ENCODE results near the gene KCTD7. TPM values are rescaled to one million over a fixed set of nuclear protein-coding genes. Genes with fewer than 3 reads are reported as not detected.
"Not testable (repeated sequence)": the region's sequence is repeated elsewhere in the genome, so short reads cannot be mapped to it uniquely, and the experiment has no call there.

The KCTD7 gene
- total RNA-seq, 1 donor from 2014 or later, result 3.1 TPM

GRCh38 chr7:66643395-66643794, 14.7 kb downstream of the KCTD7 start:
- DNase-seq (ENCODE audit: low spot score) (no peak), ATAC-seq (no peak)

GRCh38 chr7:66651026-66651425, 22.3 kb downstream of the KCTD7 start:
- not testable (repeated sequence) for ATAC-seq; DNase-seq (ENCODE audit: low spot score)

GRCh38 chr7:66653719-66654274, 25.1 kb downstream of the KCTD7 start:
- not testable (repeated sequence) for ATAC-seq; DNase-seq (ENCODE audit: low spot score)

GRCh38 chr7:66654275-66655112, 25.8 kb downstream of the KCTD7 start:
- DNase-seq (ENCODE audit: low spot score) (peak; percentile 99), ATAC-seq (peak; percentile 95)

- peak; percentile 59 for DNase-seq (ENCODE audit: low spot score)
- peak; percentile 66 for ATAC-seq
These were observed 26.6 kb downstream of the KCTD7 start for GRCh38 chr7:66655113-66655806.

- not testable (repeated sequence) for ATAC-seq; DNase-seq (ENCODE audit: low spot score)
These were observed 27.3 kb downstream of the KCTD7 start for GRCh38 chr7:66655826-66656485.

- DNase-seq (ENCODE audit: low spot score) (no peak), ATAC-seq (no peak)
These were observed 29.1 kb downstream of the KCTD7 start for GRCh38 chr7:66657798-66658197.

GRCh38 chr7:66662646-66663264, 34.1 kb downstream of the KCTD7 start:
- ATAC-seq, result no peak
- DNase-seq (ENCODE audit: low spot score), result no peak

GRCh38 chr7:66664590-66665293, 36.1 kb downstream of the KCTD7 start:
- no peak for ATAC-seq
- no peak for DNase-seq (ENCODE audit: low spot score)

GRCh38 chr7:66666313-66666952, 37.8 kb downstream of the KCTD7 start:
- no peak for DNase-seq (ENCODE audit: low spot score)
- no peak for ATAC-seq

GRCh38 chr7:66667023-66667728, 38.5 kb downstream of the KCTD7 start:
- ATAC-seq (no peak), DNase-seq (ENCODE audit: low spot score) (no peak)

- DNase-seq (ENCODE audit: low spot score), result no peak
- no peak for ATAC-seq
These were observed 39.4 kb downstream of the KCTD7 start for GRCh38 chr7:66668112-66668511.

GRCh38 chr7:66668677-66669076, 40.0 kb downstream of the KCTD7 start:
- no peak for ATAC-seq
- no peak for DNase-seq (ENCODE audit: low spot score)

GRCh38 chr7:66669088-66669487, 40.4 kb downstream of the KCTD7 start:
- ATAC-seq, result no peak
- no peak for DNase-seq (ENCODE audit: low spot score)

GRCh38 chr7:66669496-66669895, 40.8 kb downstream of the KCTD7 start:
- ATAC-seq (no peak), DNase-seq (ENCODE audit: low spot score) (no peak)

GRCh38 chr7:66671034-66671433, 42.4 kb downstream of the KCTD7 start:
- ATAC-seq (no peak), DNase-seq (ENCODE audit: low spot score) (no peak)

- not testable (repeated sequence) for DNase-seq (ENCODE audit: low spot score); ATAC-seq
These were observed 42.8 kb downstream of the KCTD7 start for GRCh38 chr7:66671486-66671885.

- ATAC-seq; DNase-seq (ENCODE audit: low spot score): not testable (repeated sequence)
These were observed 43.9 kb downstream of the KCTD7 start for GRCh38 chr7:66672432-66673123.
